Endothelial cell of umbilical vein (primary cell): ENCODE measurements around the gene FBXL13.

ENCODE experiments used
- EZH2 ChIP-seq: IDR thresholded peaks from 2 replicates; pipeline ENCODE4 v1.6.1; 2012; ENCODE audit warnings: borderline replicate concordance, low read depth, mild to moderate bottlenecking, moderate library complexity, low read length, inconsistent platforms; ENCODE audit not compliant: severe bottlenecking
- POLR2A ChIP-seq: IDR thresholded peaks from 2 replicates; pipeline ENCODE4 v1.6.1; 2012; ENCODE audit warnings: low read depth, mild to moderate bottlenecking, control low read depth, low read length
- TF ChIP-seq, protein P1 (sequence below), 2 donors: IDR thresholded peaks; 1 replicate in 1 of 2; 2 replicates in 1 of 2; pipeline ENCODE4 v1.5.1; 2011; ENCODE audit warnings: low read length in 2 of 2, mild to moderate bottlenecking in 2 of 2, moderate library complexity in 2 of 2, control low read depth in 1 of 2, inconsistent platforms in 1 of 2, low read depth in 1 of 2; ENCODE audit not compliant: insufficient read depth in 1 of 2; ENCODE audit errors: extremely low read depth in 1 of 2
- TF ChIP-seq, protein P2 (sequence below): IDR thresholded peaks from 2 replicates; pipeline ENCODE4 v1.6.1; 2011; ENCODE audit not compliant: insufficient read depth, insufficient read length

DNA sequence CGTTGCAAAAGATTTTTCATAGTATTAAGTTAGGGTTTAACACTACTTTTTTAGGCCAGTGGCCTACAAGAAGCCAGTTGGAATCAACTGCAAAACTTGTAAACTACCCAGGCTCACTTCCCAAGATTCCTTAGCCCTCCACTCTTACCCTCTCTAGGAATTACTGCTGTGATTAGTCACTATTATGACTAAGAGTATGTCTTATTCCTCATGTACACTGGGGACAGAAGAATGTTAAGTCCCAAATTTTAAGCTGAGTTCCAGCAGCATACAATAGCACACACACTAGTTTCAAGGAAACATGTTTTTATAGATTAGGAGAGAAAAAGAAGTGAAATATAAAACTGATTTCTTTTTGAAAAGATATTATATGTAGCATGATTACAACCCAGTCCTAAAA lies 42.8 kb downstream of the FBXL13 start:
- no peak for TF ChIP-seq POLR2A
- TF ChIP-seq, protein P1, sequence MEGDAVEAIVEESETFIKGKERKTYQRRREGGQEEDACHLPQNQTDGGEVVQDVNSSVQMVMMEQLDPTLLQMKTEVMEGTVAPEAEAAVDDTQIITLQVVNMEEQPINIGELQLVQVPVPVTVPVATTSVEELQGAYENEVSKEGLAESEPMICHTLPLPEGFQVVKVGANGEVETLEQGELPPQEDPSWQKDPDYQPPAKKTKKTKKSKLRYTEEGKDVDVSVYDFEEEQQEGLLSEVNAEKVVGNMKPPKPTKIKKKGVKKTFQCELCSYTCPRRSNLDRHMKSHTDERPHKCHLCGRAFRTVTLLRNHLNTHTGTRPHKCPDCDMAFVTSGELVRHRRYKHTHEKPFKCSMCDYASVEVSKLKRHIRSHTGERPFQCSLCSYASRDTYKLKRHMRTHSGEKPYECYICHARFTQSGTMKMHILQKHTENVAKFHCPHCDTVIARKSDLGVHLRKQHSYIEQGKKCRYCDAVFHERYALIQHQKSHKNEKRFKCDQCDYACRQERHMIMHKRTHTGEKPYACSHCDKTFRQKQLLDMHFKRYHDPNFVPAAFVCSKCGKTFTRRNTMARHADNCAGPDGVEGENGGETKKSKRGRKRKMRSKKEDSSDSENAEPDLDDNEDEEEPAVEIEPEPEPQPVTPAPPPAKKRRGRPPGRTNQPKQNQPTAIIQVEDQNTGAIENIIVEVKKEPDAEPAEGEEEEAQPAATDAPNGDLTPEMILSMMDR (IDR thresholded peaks at IDR 0.05; ENCODE audit: extremely low read depth in 1 of 2, insufficient read depth in 1 of 2, low read depth in 1 of 2, low read length in 2 of 2), result no peak
- no peak for TF ChIP-seq EZH2
- TF ChIP-seq, protein P2, sequence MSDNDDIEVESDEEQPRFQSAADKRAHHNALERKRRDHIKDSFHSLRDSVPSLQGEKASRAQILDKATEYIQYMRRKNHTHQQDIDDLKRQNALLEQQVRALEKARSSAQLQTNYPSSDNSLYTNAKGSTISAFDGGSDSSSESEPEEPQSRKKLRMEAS, result no peak
